ENCODE data around the gene SLC10A7.

DNA sequence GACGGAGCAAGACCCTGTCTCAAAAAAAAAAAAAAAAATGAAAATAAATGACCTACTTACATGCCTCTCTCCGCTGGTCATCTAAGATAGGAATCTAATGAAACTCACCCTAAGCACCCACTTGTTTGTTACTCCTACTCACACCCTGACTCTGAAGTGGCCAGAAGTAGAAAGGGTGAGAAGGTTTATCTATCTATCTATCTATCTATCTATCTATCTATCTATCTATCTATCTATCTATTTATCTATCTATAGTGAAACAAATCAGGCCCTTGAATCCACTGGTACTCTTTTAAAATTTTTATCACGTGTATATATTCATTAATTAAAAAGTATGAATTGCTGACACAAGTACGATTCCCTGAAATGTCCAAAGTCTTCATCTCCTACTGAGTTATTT, 75.2 kb downstream of the SLC10A7 start:
- TF ChIP-seq KDM1A (IDR thresholded peaks at IDR 0.05; ENCODE audit: borderline replicate concordance, low read length): no peak
- no peak for TF ChIP-seq RFX5 (IDR thresholded peaks at IDR 0.05; ENCODE audit: borderline replicate concordance, low read depth, low read length)
- no peak for TF ChIP-seq KDM5A (IDR thresholded peaks at IDR 0.05; ENCODE audit: low read length)
- TF ChIP-seq POLR2A (IDR thresholded peaks at IDR 0.05; ENCODE audit: control extremely low read depth in 1 of 2, low read depth in 2 of 2, low read length in 2 of 2): no peak
- TF ChIP-seq SAP30 (IDR thresholded peaks at IDR 0.05; ENCODE audit: insufficient read depth, insufficient replicate concordance, low read length): no peak
- TF ChIP-seq, protein P1, sequence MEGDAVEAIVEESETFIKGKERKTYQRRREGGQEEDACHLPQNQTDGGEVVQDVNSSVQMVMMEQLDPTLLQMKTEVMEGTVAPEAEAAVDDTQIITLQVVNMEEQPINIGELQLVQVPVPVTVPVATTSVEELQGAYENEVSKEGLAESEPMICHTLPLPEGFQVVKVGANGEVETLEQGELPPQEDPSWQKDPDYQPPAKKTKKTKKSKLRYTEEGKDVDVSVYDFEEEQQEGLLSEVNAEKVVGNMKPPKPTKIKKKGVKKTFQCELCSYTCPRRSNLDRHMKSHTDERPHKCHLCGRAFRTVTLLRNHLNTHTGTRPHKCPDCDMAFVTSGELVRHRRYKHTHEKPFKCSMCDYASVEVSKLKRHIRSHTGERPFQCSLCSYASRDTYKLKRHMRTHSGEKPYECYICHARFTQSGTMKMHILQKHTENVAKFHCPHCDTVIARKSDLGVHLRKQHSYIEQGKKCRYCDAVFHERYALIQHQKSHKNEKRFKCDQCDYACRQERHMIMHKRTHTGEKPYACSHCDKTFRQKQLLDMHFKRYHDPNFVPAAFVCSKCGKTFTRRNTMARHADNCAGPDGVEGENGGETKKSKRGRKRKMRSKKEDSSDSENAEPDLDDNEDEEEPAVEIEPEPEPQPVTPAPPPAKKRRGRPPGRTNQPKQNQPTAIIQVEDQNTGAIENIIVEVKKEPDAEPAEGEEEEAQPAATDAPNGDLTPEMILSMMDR (IDR thresholded peaks at IDR 0.05; ENCODE audit: control extremely low read depth in 1 of 3, insufficient read depth in 1 of 3, low read depth in 1 of 3, low read length in 3 of 3): no peak
- no peak for TF ChIP-seq CBX8 (IDR thresholded peaks at IDR 0.05; ENCODE audit: borderline replicate concordance, low read depth, low read length)
- TF ChIP-seq CREB1 (IDR thresholded peaks at IDR 0.05): no peak
- TF ChIP-seq POLR2AphosphoS5 (IDR thresholded peaks at IDR 0.05; ENCODE audit: low read depth, low read length): no peak
- no peak for TF ChIP-seq EGR1 (IDR thresholded peaks at IDR 0.05; ENCODE audit: borderline replicate concordance, low read depth, low read length)
- TF ChIP-seq CHD1 (IDR thresholded peaks at IDR 0.05; ENCODE audit: low read depth, low read length): no peak
